AG04450 (cell line): ENCODE data around the gene GRM4. TPM values are rescaled to one million over a fixed set of nuclear protein-coding genes. Genes with fewer than 3 reads are reported as not detected.

Experiments used
- CTCF ChIA-PET: fragments of 300-600, 350-600 bp; formaldehyde crosslinking; extraction: SDS; loops from one replicate; lab custom pipeline; 2022; ENCODE audit warnings: antibody characterized with exemption, inconsistent platforms; lab: Charles Lee
- POLR2A ChIA-PET: fragments of 350-600 bp; formaldehyde crosslinking; extraction: SDS; loops from one replicate; lab custom pipeline; 2021; ENCODE audit warnings: antibody characterized with exemption, inconsistent platforms; lab: Yijun Ruan, JAX
- DNase-seq: peaks from one replicate; pipeline ENCODE4 v3.0.0-alpha.2; 2011; ENCODE audit warnings: low read depth, low spot score
- H3K27ac ChIP-seq: one replicate; pipeline ENCODE4 v1.5.1; 2012; ENCODE audit warnings: low read depth, low read length, control low read depth
- H3K27me3 ChIP-seq: one replicate; pipeline ENCODE4 v1.6.0; 2012; ENCODE audit warnings: low read length; ENCODE audit not compliant: control insufficient read depth, insufficient read depth
- H3K4me3 ChIP-seq: 2 replicates; pipeline ENCODE4 v1.5.1; 2011; ENCODE audit warnings: mild to moderate bottlenecking, low read depth, low read length, control low read depth
- H3K9me3 ChIP-seq: 2 replicates; pipeline ENCODE4 v1.5.1; 2012; ENCODE audit warnings: low read length; ENCODE audit not compliant: control insufficient read depth, insufficient read depth
- polyA plus RNA-seq: library from polyadenylated mRNA; depleted of rRNA; stranded (reverse); fragments of >200 nt; gene quantifications from 2 replicates; pipeline ENCODE4 v1.2.3, GENCODE V29; 2011
- TF ChIP-seq, protein P1 (sequence below): IDR thresholded peaks from 2 replicates; pipeline ENCODE4 v1.5.1; 2011; ENCODE audit warnings: low read depth, low read length, control low read depth, inconsistent platforms

The GRM4 gene
- polyA plus RNA-seq, 1 experiment, result not detected

DNA sequence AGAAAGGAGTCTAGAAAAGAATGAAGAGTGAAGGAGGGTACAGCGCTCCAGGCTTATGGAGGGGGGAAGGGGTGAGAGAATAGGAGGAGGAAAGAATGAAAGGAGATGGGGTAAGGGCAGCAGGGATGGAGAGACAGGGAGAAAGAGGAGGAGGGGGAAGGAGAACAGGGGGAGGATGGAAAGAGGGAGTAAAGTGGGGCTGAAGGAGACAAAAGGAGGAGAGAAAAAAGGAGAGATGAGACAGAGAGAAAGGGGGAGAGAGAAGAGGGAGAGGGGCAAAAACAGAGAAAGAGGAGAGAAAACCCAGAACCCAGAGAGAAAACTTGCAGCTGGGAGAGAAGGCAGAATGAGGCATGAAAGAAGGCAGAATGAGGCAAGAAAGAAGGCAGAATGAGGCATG lies 110.7 kb downstream of the GRM4 start:
- peaks cover 16% of the 10 kb centered on the region for H3K27me3 ChIP-seq
- no peak overlapping the region for H3K27ac ChIP-seq
- POLR2A ChIA-PET, result no interaction called here
- no peaks in the 10 kb centered on the region for H3K9me3 ChIP-seq
- TF ChIP-seq, protein P1, sequence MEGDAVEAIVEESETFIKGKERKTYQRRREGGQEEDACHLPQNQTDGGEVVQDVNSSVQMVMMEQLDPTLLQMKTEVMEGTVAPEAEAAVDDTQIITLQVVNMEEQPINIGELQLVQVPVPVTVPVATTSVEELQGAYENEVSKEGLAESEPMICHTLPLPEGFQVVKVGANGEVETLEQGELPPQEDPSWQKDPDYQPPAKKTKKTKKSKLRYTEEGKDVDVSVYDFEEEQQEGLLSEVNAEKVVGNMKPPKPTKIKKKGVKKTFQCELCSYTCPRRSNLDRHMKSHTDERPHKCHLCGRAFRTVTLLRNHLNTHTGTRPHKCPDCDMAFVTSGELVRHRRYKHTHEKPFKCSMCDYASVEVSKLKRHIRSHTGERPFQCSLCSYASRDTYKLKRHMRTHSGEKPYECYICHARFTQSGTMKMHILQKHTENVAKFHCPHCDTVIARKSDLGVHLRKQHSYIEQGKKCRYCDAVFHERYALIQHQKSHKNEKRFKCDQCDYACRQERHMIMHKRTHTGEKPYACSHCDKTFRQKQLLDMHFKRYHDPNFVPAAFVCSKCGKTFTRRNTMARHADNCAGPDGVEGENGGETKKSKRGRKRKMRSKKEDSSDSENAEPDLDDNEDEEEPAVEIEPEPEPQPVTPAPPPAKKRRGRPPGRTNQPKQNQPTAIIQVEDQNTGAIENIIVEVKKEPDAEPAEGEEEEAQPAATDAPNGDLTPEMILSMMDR, result no peak
- CTCF ChIA-PET, result no interaction called here
- no peak overlapping the region for H3K4me3 ChIP-seq
- no peak for DNase-seq

DNA sequence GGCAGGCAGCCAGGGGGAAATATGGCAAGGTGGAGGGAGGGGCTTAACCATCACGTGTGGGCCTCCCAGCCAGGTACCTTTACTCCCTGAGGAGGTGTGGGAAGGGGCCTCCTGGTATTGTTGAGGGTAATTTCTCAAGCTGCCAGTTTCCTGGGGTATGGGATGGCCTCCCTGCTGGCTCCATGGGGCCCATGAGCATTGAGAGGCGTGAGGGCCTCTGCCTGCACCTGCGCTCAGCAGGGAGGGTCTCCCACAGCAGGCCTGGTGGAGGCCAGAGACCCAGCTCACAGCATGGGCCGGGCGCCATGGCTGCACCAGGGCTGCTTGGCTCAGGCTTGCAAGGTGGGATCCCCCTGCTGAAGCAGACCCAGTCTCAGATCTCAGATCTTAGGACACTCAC lies 113.0 kb downstream of the GRM4 start:
- peaks cover 11% of the 10 kb centered on the region for H3K27me3 ChIP-seq
- no peak overlapping the region for H3K4me3 ChIP-seq
- H3K9me3 ChIP-seq, result no peaks in the 10 kb centered on the region
- POLR2A ChIA-PET, result no interaction called here
- H3K27ac ChIP-seq, result no peak overlapping the region
- TF ChIP-seq, protein P1, result no peak
- no peak for DNase-seq
- CTCF ChIA-PET, result no interaction called here

DNA sequence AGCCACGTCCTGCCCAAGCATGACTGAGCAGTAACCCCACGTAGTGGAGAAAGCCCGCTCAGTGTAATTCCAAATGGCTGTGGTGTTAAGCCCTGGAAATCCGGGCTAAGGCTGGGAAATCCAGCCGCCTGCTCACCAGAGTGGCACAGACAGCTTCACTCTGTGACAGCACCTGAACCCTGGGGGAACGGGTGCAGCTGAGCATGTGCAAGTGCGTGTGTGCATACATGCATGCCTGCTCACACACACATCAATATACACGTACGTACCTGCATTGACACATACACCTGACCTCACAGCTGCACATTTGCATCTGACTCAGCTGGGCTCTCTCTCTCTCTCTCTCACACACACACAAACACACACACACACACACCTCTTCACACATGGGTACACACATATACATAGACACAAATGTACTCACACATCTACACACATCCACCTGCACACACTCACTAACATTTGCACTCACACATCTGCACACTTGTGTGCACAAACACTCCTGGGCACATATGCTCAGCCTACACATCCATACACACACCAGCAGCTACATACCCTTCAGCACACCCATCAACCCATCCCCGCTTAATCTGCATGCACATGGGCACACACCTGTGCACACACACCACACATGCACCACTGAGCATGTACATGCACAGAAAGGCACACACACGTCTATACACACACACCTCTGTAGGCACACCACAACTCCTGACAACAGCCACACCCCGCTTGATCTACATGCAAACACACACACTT lies 114.1 kb downstream of the GRM4 start:
- ChIA-PET POLR2A (no interaction called here), CTCF (no interaction called here)
- Histone ChIP-seq H3K9me3 (no peaks in the 10 kb centered on the region), H3K4me3 (no peak overlapping the region), H3K27ac (no peak overlapping the region), H3K27me3 (peaks cover 11% of the 10 kb centered on the region)
- DNase-seq, result no peak
- TF ChIP-seq, protein P1, result no peak

DNA sequence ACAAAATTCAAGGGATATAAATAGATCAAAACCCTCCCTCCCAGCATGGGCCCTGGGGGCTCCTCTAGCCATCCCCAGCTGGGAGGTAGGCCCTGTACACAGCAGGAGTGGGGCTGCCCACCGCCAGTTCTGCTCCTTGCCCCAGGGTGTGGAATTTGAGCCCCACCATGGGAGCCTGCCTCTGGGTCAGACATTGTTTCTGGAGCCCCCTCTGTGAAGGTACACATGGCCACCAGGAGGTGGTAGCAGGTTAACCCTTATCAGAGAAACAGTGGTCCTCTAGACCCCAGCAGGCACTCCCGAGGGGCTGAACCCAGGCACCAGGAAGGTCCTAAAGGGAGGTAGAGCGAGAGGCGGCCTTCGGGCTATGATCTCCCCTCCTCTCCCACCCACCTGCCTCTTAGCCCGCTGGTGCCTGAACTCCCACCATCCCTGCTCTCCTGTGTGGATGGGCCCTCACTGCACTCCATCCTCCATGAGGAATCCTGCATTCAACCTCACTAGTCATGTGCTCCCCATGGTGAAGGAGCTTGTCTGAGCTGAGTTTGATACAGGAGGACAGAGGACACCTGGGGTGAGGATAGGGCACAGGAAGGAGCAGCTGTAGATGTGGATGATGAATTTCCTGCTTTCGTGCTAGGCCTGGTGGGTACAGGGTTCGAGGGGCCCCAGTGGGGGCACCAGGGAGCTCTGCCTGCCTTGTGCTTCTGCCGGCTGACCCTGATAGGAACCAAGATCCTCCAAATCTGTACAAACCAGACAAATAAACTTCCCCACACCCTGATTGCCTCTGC lies 114.9 kb downstream of the GRM4 start:
- Histone ChIP-seq H3K27ac (no peak overlapping the region), H3K27me3 (peaks cover 9% of the 10 kb centered on the region), H3K9me3 (no peaks in the 10 kb centered on the region), H3K4me3 (no peak overlapping the region)
- TF ChIP-seq, protein P1, result no peak
- ChIA-PET CTCF (no interaction called here), POLR2A (no interaction called here)
- no peak for DNase-seq
